GM21825 (cell line): Measurements from ENCODE around the gene CACNA1S.

ENCODE experiments used
- ATAC-seq: cut with Tn5 transposase; IDR thresholded peaks from one replicate; pipeline ENCODE4 v1.9.1; 2021; ENCODE audit warnings: mild to moderate bottlenecking, moderate library complexity; ENCODE audit not compliant: unreplicated experiment

CACNA1S gene

GRCh38 chr1:201016943-201017827 lies 95.0 kb downstream of the CACNA1S start:
- no peak for ATAC-seq

GRCh38 chr1:201016211-201016651 lies 96.0 kb downstream of the CACNA1S start:
- no peak for ATAC-seq

GRCh38 chr1:201015551-201016091 lies 96.6 kb downstream of the CACNA1S start:
- ATAC-seq: no peak

GRCh38 chr1:201014816-201015200 lies 97.4 kb downstream of the CACNA1S start:
- ATAC-seq: no peak

GRCh38 chr1:201013991-201014815 lies 98.0 kb downstream of the CACNA1S start:
- ATAC-seq: no peak

- ATAC-seq: no peak
These were observed 99.2 kb downstream of the CACNA1S start for GRCh38 chr1:201013031-201013485.

GRCh38 chr1:201011616-201012015 lies 100.6 kb downstream of the CACNA1S start:
- no peak for ATAC-seq

- ATAC-seq: no peak
These were observed 102.1 kb downstream of the CACNA1S start for GRCh38 chr1:201009962-201010645.

GRCh38 chr1:201008666-201009360 lies 103.4 kb downstream of the CACNA1S start:
- ATAC-seq: no peak

- ATAC-seq: no peak
These were observed 104.7 kb downstream of the CACNA1S start for GRCh38 chr1:201007481-201007880.

GRCh38 chr1:201006450-201006849 lies 105.8 kb downstream of the CACNA1S start:
- no peak for ATAC-seq

GRCh38 chr1:201004732-201005131 lies 107.5 kb downstream of the CACNA1S start:
- no peak for ATAC-seq

- no peak for ATAC-seq
These were observed 108.1 kb downstream of the CACNA1S start for GRCh38 chr1:201004154-201004553.

GRCh38 chr1:201002510-201002909 lies 109.7 kb downstream of the CACNA1S start:
- ATAC-seq: no peak

- ATAC-seq: no peak
These were observed 110.3 kb downstream of the CACNA1S start for GRCh38 chr1:201001962-201002361.

GRCh38 chr1:201000391-201000790 lies 111.8 kb downstream of the CACNA1S start:
- ATAC-seq: no peak

GRCh38 chr1:200999667-201000066 lies 112.6 kb downstream of the CACNA1S start:
- no peak for ATAC-seq

GRCh38 chr1:200998323-200998722 lies 113.9 kb downstream of the CACNA1S start:
- ATAC-seq: no peak

- no peak for ATAC-seq
These were observed 119.7 kb downstream of the CACNA1S start for GRCh38 chr1:200992382-200993048.
